ENCODE results near the gene GTPBP6.
"Not testable (repeated sequence)": the region's sequence is repeated elsewhere in the genome, so short reads cannot be mapped to it uniquely, and the experiment has no call there.

Gene GTPBP6

GRCh38 chrX:317424-318067, 1.1 kb downstream of the GTPBP6 start:
- DNase-seq (ENCODE audit: low spot score), result peak; percentile 82

- no peak for DNase-seq (ENCODE audit: low spot score)
Observed at GRCh38 chrX:316351-317325, 2.0 kb downstream of the GTPBP6 start.

- no peak for DNase-seq (ENCODE audit: low spot score)
Observed at GRCh38 chrX:314781-315595, 3.6 kb downstream of the GTPBP6 start.

GRCh38 chrX:314049-314448, 4.5 kb downstream of the GTPBP6 start:
- DNase-seq (ENCODE audit: low spot score), result no peak

- no peak for DNase-seq (ENCODE audit: low spot score)
Observed at GRCh38 chrX:313546-313945, 5.0 kb downstream of the GTPBP6 start.

DNA sequence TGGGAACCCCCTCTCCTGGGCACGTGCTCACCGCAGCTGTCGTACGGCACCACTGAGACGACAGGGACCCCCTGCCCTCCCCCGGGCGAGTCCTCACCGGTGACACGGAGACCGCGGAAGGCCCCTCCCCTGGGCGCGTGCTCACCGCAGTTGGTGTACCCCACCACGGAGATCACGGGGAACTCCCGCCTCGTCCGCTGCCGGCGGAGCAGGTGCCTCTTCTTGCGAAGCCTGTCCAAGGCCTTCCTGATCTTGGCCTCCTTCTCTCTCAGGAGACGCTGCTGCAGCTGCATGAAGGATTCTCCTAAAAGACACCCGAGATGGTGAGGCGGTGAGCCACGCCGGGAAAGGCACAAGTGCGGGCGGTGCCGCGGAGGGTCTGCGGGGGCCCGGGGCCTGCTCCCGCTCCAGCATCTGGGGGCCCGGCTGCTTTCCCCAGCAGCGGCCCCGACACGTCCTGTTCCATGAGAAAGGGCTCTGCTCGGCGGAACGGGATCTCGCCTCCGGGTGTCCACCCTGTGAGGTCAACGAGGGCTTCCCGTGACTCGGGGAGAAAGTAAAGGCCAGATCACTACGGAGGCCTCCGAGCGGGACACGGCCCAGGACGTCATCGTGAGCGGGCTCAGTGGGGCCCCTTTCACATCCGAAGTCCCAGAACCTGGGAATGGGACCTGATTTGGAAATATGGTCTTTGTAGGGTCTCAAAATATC, 5.8 kb downstream of the GTPBP6 start:
- no peak for DNase-seq (ENCODE audit: low spot score)

DNA sequence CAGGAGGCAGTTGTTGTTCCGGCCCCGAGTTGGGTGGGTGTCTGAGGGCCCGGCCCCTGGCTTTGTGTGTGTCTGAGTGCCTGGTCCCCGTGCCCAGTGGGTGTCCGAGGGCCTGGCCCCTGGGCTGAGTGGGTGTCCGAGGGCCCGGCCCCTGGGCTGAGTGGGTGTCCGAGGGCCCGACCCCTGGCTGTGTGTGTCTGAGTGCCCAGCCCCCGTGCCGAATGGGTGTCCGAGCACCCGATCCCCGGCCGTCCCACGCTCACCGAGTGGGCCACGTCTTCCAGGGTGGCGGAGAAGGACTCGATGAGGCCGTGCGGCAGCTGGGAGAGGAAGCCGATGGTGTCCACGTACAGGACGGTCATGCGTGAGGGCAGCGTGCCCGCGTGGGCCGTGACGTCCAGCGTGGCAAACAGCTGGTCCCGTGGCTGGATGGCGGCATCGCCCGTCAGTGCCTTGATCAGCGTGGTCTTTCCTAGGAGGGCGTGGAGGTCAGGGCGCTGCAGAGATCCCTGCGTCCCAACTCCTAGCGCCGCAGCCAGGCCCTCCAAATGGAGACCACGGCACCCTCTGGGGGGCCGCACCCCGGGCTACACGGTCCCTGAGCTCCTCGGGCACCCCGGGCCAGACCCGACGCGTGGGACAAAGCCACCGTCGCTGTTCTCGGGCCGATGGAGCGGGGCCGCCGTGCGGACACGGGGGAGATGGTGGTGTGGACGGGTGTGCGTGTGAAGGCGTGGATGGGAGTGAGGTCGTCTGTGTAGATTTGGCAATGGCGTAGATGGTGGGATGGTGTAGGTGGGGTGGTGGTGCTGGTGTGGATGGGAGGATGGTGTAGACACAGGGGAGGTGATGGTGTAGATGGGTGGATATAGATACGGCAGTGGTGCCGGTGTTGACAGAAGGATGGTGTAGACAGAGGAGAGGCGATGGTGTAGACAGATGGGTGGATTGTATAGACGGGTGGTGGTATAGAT, 7.2 kb downstream of the GTPBP6 start:
- DNase-seq (ENCODE audit: low spot score), result no peak

DNA sequence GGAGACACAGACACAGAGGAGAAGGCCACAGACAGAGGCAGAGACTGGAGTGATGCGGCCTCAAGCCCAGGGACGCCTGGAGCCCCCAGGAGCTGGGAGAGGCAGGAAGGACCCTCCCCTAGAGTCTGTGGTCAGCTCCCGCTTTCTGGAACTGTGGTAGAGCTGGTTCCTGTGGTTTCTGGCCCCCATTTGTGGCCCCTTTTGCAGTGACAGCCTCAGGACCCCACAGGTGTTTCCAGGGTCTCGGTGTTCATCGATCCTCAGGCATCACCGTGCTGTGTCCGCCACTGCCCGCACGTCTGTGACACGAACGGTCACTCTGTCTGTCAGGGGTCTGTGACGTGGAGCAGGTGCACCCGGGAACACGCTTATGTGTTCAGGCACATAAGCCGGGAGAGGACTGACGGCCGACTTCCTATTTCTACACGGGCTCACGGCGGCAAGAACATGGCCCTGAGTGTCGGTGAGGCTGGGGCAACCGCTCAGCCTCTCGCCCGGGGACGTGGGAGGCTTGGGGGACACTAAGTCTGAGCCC, 7.9 kb downstream of the GTPBP6 start:
- no peak for DNase-seq (ENCODE audit: low spot score)

GRCh38 chrX:308821-309520, 9.6 kb downstream of the GTPBP6 start:
- no peak for DNase-seq (ENCODE audit: low spot score)

GRCh38 chrX:307261-308111, 11.1 kb downstream of the GTPBP6 start:
- DNase-seq (ENCODE audit: low spot score), result no peak

DNA sequence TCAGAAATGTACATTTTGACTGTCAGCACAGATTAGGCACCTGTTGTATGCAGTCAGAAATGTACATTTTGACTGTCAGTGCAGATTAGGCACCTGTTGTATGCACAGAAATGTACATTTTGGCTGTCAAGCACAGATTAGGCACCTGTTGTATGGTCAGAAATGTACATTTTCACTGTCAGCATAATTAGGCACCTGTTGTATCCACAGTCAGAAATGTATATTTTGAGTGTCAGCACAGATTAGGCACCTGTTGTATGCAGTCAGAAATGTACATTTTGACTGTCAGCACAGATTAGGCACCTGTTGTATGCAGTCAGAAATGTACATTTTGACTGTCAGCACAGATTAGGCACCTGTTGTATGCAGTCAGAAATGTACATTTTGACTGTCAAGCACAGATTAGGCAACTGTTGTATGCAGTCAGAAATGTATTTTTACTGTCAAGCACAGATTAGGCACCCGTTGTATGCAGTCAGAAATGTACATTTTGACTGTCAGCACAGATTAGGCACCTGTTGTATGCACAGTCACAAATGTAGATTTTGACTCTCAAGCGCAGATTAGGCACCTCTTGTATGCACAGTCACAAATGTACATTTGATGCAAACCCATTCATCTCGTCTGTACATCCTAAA, 11.9 kb downstream of the GTPBP6 start:
- not testable (repeated sequence) for DNase-seq (ENCODE audit: low spot score)

DNA sequence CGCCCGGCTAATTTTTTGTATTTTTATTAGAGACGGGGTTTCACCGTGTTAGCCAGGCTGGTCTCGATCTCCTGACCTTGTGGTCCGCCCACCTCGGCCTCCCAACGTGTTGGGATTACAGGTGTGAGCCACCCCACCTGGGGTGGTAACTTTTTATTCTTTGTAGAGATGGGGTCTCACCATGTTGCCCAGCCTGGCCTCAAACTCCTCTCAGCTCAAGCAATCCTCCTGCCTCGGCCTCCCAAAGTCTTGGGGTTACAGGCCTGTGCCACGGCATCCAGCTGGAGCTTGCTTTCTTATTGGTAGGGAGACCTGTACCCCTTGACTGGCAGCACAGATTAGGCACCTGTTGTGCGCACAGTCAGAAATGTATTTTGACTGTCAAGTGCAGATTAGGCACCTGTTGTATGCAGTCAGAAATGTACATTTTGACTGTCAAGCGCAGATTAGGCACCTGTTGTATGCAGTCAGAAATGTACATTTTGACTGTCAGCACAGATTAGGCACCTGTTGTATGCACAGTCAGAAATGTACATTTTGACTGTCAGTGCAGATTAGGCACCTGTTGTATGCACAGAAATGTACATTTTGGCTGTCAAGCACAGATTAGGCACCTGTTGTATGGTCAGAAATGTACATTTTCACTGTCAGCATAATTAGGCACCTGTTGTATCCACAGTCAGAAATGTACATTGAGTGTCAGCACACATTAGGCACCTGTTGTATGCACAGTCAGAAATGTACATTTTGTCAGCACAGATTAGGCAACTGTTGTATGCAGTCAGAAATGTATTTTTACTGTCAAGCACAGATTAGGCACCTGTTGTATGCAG, 12.6 kb downstream of the GTPBP6 start:
- DNase-seq (ENCODE audit: low spot score), result not testable (repeated sequence)

- DNase-seq (ENCODE audit: low spot score), result no peak
Observed at GRCh38 chrX:302975-303374, 15.6 kb downstream of the GTPBP6 start.

GRCh38 chrX:300334-300733, 18.3 kb downstream of the GTPBP6 start:
- no peak for DNase-seq (ENCODE audit: low spot score)

- DNase-seq (ENCODE audit: low spot score), result no peak
Observed at GRCh38 chrX:298993-299392, 19.6 kb downstream of the GTPBP6 start.

DNA sequence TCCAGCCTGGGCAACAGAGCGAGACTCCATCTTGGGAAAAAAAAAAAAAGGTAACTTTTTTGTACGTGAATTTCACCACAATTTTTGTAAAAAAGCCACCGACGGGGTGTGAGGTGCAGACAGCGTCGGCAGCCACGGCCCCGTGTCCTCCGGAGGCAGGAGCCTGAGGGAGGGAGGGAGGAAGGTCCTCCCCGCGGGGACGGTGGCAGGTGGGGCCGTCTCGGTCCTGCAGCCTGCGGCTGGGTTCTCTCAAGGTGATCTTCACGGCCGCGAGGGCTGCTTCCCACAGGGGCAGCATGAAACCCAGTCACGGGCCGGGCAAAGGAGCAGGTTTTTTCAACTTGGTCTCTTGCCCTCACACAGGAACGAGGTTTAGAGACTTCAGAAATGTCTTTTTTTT, 23.5 kb downstream of the GTPBP6 start:
- DNase-seq (ENCODE audit: low spot score), result no peak
